Brain pericyte (primary cell): ENCODE measurements around the gene SORCS2.

Source experiments
- DNase-seq: peaks from one replicate; pipeline ENCODE4 v3.0.0-alpha.2; 2012; ENCODE audit warnings: low read depth, low spot score

SORCS2 gene

DNA sequence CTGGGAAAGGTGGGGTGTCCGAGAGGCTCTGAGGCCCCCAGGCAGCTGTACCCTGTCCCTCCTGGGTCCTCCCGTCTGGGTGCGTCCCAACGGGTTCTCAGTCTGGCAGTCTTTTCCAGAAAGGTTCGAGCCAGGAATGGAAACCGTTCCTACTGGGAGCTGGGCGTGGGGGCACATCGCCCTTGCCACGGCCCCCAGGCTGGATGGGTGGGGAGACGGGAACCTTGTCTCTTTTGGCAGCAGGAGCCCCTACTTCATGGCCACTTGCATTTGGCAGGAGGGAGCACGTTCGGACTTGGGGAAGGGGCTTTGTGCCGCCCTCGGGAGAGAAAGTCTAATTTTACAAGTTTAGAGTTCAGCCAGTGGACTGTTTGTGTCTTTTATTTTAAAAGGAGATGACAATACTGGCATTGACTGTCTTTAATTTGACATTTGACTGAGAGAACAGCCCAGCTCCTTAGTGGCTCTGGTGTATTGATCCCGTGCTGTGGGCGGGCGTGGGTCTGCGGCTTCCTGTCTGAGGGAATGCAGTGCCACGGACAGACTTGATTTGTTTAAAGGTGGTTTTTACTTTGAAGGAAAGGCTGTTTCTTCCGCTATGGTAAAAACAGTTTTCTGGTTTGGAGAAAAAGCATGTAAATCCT, 95.1 kb downstream of the SORCS2 start:
- no peak for DNase-seq

DNA sequence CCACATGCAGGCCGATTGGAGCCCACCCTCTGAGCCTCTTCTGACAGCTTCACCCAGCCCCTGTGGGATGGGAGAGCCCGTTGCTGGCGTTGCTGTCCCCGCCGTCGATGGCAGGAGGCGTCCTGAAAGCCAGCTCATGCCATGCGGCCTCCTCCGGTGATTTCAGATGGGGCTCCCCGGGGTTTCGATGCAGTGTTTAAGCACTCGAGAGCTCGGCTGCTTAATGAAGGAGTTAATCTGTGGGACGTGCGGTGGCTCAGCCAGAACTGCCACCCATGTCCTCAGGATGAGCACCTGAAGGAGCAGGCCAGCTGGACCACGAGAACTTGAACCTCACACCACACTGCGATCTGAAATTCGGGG, 95.6 kb downstream of the SORCS2 start:
- DNase-seq: no peak

GRCh38 chr4:7288751-7289523, 96.6 kb downstream of the SORCS2 start:
- no peak for DNase-seq

GRCh38 chr4:7289589-7289988, 97.3 kb downstream of the SORCS2 start:
- no peak for DNase-seq

GRCh38 chr4:7291372-7292114, 99.2 kb downstream of the SORCS2 start:
- no peak for DNase-seq

GRCh38 chr4:7293703-7294102, 101.4 kb downstream of the SORCS2 start:
- DNase-seq: no peak

- no peak for DNase-seq
Measured at GRCh38 chr4:7294176-7294756, 101.9 kb downstream of the SORCS2 start.

DNA sequence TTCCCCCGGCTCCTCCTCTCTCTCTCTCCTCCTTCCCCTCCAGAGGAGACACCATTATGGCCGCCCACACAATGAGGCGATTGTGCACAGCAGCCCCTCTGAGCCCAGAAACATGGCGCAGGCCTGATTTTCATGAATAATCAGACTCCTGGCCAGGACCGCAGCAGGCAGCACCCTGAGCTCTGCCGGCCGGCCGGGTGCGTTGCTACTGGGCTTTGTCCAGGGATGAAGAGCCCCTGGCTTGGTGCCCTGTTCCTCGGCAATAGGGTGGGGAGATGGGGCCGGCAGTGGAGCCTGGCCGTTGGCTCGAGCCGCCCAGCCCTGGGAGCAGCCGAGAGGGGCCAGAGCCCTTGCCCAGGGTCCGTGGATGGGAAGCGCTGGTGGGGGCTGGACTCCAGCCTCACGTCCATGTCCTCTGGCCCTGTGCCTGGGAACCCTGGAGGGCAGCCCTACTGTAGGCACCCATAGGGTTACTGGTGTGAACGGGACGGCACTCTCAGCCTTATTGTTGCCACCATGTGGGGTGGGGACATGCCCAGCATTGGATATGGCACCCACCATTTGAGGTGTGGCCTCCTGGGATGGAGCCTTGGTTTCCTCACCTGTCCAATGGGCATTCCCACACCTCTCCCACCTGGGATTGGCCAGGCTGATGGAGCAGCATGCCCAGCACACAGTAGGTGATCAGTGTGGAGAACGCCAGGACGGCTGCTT, 103.0 kb downstream of the SORCS2 start:
- DNase-seq: no peak

GRCh38 chr4:7295911-7296660, 103.7 kb downstream of the SORCS2 start:
- DNase-seq: no peak

- DNase-seq: no peak
Measured at GRCh38 chr4:7296661-7297335, 104.5 kb downstream of the SORCS2 start.

DNA sequence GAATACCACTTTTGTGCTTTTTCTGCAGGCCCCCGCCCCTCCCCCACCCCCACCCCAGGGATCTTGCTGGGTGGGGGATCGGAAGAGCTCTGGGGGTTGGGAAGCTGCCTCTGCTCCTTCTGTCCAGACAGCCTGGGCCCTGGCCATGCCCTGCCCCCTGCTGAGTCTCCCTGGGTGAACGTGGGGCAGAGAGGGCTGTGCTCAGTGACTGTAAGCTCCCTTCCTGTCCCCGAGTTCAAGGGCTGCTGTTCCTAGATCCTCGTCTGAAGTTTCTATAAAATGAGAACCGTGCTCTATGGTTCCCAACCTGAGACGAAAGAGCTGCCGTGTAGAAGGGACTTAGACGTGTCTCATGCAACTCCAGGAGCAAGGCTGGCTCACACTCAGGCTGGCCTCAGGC, 105.0 kb downstream of the SORCS2 start:
- no peak for DNase-seq

DNA sequence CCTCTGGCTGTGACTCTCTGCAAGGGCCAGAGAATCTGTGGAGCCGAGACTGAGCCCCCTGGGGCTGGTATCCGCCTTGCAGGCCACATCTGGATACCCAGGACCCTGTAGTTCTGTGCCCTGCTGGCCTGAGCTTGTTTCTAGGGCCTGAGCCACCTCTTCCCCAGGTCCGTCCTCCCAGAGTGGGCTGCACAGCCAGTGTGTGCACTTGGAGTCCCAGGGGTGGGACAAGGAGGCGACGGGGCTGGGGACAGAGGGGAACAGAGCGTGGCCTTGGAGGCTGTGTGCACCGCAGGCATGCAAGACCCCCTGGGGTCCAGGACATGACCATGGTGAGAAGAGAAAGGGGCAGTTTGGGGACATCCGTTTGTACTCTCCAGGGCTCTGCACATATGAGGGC, 105.5 kb downstream of the SORCS2 start:
- no peak for DNase-seq

DNA sequence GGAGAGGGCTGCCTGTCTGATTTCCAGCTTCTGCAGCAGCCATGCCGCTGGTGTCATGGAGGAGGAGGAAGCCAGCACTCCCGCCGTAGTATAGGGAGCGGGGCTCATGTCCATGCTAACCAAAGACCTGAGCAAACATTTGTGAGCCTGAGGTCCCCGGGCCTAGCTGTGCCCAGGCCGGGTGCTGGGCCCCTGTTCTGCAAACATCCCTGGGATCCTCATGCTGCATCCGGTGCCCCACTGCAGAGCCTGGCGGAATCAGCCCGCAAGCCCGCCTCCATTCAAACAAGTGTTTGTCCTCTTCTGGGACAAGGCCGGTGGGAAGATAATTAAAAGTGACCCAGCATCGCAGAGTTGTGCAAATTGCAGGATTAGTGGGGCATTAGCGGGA, 106.3 kb downstream of the SORCS2 start:
- no peak for DNase-seq

- no peak for DNase-seq
Measured at GRCh38 chr4:7299010-7299907, 106.9 kb downstream of the SORCS2 start.

GRCh38 chr4:7299908-7300710, 107.8 kb downstream of the SORCS2 start:
- no peak for DNase-seq

- no peak for DNase-seq
Measured at GRCh38 chr4:7300711-7301095, 108.4 kb downstream of the SORCS2 start.

DNA sequence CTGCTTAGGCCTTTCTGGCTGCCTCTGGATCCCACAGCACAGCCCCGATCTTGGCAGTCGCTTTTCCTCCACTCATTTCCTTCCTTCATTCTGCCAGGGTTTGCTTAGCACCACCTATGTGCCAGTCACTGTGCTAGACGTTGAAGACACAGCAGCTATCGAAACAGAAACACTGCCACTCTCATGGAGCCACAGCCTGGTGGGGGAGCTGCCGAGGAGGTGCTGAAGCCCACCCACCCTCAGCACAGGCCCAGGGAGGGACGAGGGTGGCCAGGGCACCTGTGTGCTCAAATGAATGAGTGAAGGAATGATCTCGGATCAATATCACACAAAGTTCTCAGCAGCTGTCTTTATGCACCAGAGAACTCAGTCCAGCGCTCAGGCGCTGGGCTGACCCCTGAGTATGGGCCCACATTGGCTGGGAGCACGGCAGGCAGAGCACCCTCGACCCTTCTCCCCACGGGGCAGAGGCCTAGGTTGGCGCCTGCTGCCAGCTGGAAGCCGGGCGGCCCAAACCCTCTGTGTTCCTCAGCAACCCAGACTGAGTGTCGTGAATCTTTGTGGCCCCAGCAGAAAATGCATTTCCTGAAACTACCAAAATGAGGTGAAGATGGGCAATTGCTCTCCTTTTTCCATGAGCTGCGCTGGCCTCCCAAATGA, 108.9 kb downstream of the SORCS2 start:
- no peak for DNase-seq
